ENCODE results near the gene FAAP20. TPM values are rescaled to one million over a fixed set of nuclear protein-coding genes. Genes with fewer than 3 reads are reported as not detected.
A peak's percentile ranks its signal among the peaks of the same experiment; 100 is the strongest.

Gene FAAP20
- total RNA-seq, 1 experiment from 2014 or later: 72.1 TPM

GRCh38 chr1:2210084-2210653, 15.6 kb upstream of the FAAP20 start:
- H3K4me1 ChIP-seq (replicated peaks; ENCODE audit: insufficient read depth): peaks cover 56% of the 10 kb centered on the region
- POLR2A ChIA-PET (ENCODE audit: unreplicated experiment): no interaction called here
- H3K79me2 ChIP-seq (ENCODE audit: low read depth): no peaks in the 10 kb centered on the region
- H3K27ac ChIP-seq: no peak overlapping the region
- TF ChIP-seq, protein P1, sequence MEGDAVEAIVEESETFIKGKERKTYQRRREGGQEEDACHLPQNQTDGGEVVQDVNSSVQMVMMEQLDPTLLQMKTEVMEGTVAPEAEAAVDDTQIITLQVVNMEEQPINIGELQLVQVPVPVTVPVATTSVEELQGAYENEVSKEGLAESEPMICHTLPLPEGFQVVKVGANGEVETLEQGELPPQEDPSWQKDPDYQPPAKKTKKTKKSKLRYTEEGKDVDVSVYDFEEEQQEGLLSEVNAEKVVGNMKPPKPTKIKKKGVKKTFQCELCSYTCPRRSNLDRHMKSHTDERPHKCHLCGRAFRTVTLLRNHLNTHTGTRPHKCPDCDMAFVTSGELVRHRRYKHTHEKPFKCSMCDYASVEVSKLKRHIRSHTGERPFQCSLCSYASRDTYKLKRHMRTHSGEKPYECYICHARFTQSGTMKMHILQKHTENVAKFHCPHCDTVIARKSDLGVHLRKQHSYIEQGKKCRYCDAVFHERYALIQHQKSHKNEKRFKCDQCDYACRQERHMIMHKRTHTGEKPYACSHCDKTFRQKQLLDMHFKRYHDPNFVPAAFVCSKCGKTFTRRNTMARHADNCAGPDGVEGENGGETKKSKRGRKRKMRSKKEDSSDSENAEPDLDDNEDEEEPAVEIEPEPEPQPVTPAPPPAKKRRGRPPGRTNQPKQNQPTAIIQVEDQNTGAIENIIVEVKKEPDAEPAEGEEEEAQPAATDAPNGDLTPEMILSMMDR (conservative IDR thresholded peaks at IDR 0.05): no peak
- TF ChIP-seq EZH2 (IDR thresholded peaks at IDR 0.05; ENCODE audit: low read depth): no peak
- no peaks in the 10 kb centered on the region for H3K9me2 ChIP-seq (ENCODE audit: insufficient read depth)
- H4K20me1 ChIP-seq (ENCODE audit: insufficient read depth): no peaks in the 10 kb centered on the region
- H3K9me3 ChIP-seq (ENCODE audit: insufficient read depth, low read depth): no peaks in the 10 kb centered on the region
- H3F3A ChIP-seq (ENCODE audit: insufficient read depth, low read depth): peaks cover 39% of the 10 kb centered on the region; the same call in 1 of the 2 replicates
- BruUV-seq (replicated peaks): no TSS peak
- intact Hi-C loops (cut with micrococcal nuclease; ENCODE audit: unreplicated experiment): loop anchor here (5.0 kb wide), 1 partner anchor 82 kb away; no protein-coding TSS in a partner anchor
- no peaks in the 10 kb centered on the region for H3K27me3 ChIP-seq (ENCODE audit: insufficient read depth, low read depth)
- DNase-seq: no peak
- H3K4me2 ChIP-seq: no peak overlapping the region
- H3K4me3 ChIP-seq: no peak overlapping the region
- H2AFZ ChIP-seq: no peak overlapping the region
- H3K36me3 ChIP-seq (ENCODE audit: low read depth): no peaks in the 10 kb centered on the region
- CTCF ChIA-PET: no interaction called here

GRCh38 chr1:2209400-2210083, 15.0 kb upstream of the FAAP20 start:
- Histone ChIP-seq H3K27me3 (ENCODE audit: insufficient read depth, low read depth) (no peaks in the 10 kb centered on the region), H4K20me1 (ENCODE audit: insufficient read depth) (no peaks in the 10 kb centered on the region), H2AFZ (no peak overlapping the region), H3K27ac (no peak overlapping the region), H3K9me3 (ENCODE audit: insufficient read depth, low read depth) (no peaks in the 10 kb centered on the region), H3K4me2 (peak overlapping the region; percentile 64; the same call in 1 of the 2 replicates), H3K36me3 (ENCODE audit: low read depth) (no peaks in the 10 kb centered on the region), H3K79me2 (ENCODE audit: low read depth) (no peaks in the 10 kb centered on the region), H3K4me1 (replicated peaks; ENCODE audit: insufficient read depth) (peaks cover 56% of the 10 kb centered on the region), H3K9me2 (ENCODE audit: insufficient read depth) (no peaks in the 10 kb centered on the region), H3K4me3 (no peak overlapping the region), H3F3A (ENCODE audit: insufficient read depth, low read depth) (peaks cover 39% of the 10 kb centered on the region; the same call in 1 of the 2 replicates)
- ChIA-PET CTCF (no interaction called here), POLR2A (ENCODE audit: unreplicated experiment) (no interaction called here)
- BruUV-seq (replicated peaks): no TSS peak
- TF ChIP-seq, protein P1 (conservative IDR thresholded peaks at IDR 0.05): no peak
- TF ChIP-seq EZH2 (IDR thresholded peaks at IDR 0.05; ENCODE audit: low read depth): no peak
- intact Hi-C loops (cut with micrococcal nuclease; ENCODE audit: unreplicated experiment): loop anchor here (5.0 kb wide), 1 partner anchor 83 kb away; no protein-coding TSS in a partner anchor
- no peak for DNase-seq

DNA sequence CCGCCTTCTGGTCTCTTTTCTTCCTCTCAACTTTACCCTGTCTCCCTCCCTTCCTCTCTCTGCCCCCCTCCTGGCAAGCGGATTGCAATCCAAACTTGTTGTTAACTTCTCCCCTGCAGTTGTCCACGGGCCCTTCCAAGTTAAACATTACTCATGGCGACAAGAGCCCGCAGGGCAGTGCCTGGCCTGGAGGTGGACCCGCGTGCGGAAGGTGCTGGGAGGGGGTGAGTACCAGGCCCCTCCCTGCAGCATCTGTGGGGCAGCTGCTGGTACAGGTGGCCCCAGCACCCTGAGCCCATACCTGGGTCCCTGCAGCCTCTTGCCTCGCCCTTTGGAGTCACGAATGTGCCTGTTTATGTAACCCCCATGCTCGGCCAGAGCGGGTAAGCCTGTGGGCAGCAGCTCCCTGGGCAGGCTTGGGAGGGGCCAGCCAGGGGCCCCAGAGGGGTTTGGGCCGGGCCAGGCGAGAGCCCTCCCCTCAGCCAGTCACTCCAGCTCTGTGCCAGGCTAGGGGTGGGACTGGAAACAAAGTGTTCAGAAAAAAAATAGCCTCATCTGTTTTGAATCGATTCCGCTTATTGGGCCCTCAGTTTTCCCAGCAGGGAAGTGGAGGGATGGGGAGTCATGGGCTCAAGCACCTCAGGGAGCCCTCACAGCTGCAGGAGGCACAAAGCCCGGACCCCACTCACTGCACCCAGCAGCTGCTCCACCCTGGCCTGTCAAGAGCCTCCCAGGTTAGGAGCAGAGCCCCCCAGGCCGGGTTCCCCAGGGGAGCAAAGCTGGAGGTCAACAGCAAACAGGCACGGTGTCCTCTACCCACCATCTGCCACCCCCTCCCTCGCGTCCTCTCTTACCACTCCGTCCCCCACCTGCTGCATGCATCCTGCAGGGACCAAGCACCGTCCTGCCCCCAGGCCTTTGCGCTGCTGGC, 14.0 kb upstream of the FAAP20 start:
- DNase-seq: peak; percentile 92
- ChIA-PET POLR2A (ENCODE audit: unreplicated experiment) (interaction anchor here (0.6 to 0.8 kb wide), 4 partner anchors 19 to 591 kb away, joined by 3 to 5 read pairs (median 4); partner anchors contain the start of gene SKI), CTCF (interaction anchor here (0.5 kb wide), 1 partner anchor 9 kb away, joined by 6 read pairs; no protein-coding TSS in a partner anchor)
- no peaks in the 10 kb centered on the region for H3K27me3 ChIP-seq (ENCODE audit: insufficient read depth, low read depth)
- no peak overlapping the region for H2AFZ ChIP-seq
- no peaks in the 10 kb centered on the region for H3K9me3 ChIP-seq (ENCODE audit: insufficient read depth, low read depth)
- peaks cover 38% of the 10 kb centered on the region; the same call in 1 of the 2 replicates for H3F3A ChIP-seq (ENCODE audit: insufficient read depth, low read depth)
- intact Hi-C loops (cut with micrococcal nuclease; ENCODE audit: unreplicated experiment): no loop called here
- no peaks in the 10 kb centered on the region for H4K20me1 ChIP-seq (ENCODE audit: insufficient read depth)
- peak overlapping the region; percentile 64 for H3K4me2 ChIP-seq
- 0 out of 2 replicates have a peak overlapping the region, but pooled peaks have one; percentile 0 for H3K27ac ChIP-seq
- H3K79me2 ChIP-seq (ENCODE audit: low read depth): no peaks in the 10 kb centered on the region
- H3K4me1 ChIP-seq (replicated peaks; ENCODE audit: insufficient read depth): peaks cover 57% of the 10 kb centered on the region
- H3K9me2 ChIP-seq (ENCODE audit: insufficient read depth): no peaks in the 10 kb centered on the region
- no peak for TF ChIP-seq EZH2 (IDR thresholded peaks at IDR 0.05; ENCODE audit: low read depth)
- TF ChIP-seq, protein P1 (conservative IDR thresholded peaks at IDR 0.05): no peak
- BruUV-seq (replicated peaks): no TSS peak
- H3K36me3 ChIP-seq (ENCODE audit: low read depth): no peaks in the 10 kb centered on the region
- peak overlapping the region; percentile 9; the same call in 1 of the 2 replicates for H3K4me3 ChIP-seq

Data from PC-9 (cell line).